ENCODE results near the gene TMCO4. TPM values are rescaled to one million over a fixed set of nuclear protein-coding genes. Genes with fewer than 3 reads are reported as not detected.

Gene TMCO4
- total and polyA plus RNA-seq, 2 of the 8 experiments (the other 6 are each of a cell fraction or from before 2014, with no cell fraction given): 3.0 to 3.1 TPM

DNA sequence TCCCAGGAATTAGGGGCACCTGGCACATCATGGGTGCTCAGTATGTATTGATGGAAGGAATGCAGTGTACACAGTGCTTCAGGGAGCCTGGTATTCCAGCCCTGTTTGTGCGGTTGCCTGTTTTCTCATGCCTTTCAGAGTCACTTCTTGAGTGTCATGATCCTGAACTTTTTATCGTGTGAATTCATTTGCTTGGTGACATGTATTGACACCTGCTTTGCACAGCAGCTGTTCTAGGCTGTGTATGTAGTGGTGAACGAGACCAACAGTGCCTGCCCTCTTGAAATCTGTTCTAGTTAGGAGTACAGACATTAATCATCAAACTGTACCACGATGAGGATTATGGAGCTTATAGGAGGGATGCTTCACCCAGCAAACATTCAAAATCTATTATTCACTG is 128.9 kb downstream of the TMCO4 start:
- WGBS, 2 experiments (ENCODE audit: extremely low coverage in 1 of 2, insufficient coverage in 1 of 2, insufficient read length in 1 of 2, insufficient replicate concordance in 2 of 2, low coverage in 1 of 2, low lambda C conversion rate in 2 of 2, missing lambda C conversion rate in 1 of 2): 87% methylated on average over 4 of the region's 4 CpGs; no CpG with 5 or more reads in 1 of the 2 experiments
- no peak overlapping the region for H3K4me2 ChIP-seq (ENCODE audit: insufficient read depth in 1 of 2, low read depth in 2 of 2, low read length in 2 of 2)

More for the DNA sequence above, 128.9 kb downstream of the TMCO4 start:
- Histone ChIP-seq H2BK12ac (ENCODE audit: low read depth, low read length) (no peak overlapping the region), H3K27ac (ENCODE audit: low read depth, low read length) (no peak overlapping the region), H3K27me3 (replicated peaks in 1 of 4; ENCODE audit: control insufficient read depth in 3 of 4, extremely low read depth in 1 of 4, insufficient read depth in 3 of 4, low read length in 3 of 4) (peaks cover 10 to 21% (median 15%) of the 10 kb centered on the region in 4 experiments), H3K9ac (replicated peaks in 1 of 4; ENCODE audit: extremely low read depth in 1 of 4, low read depth in 3 of 4, low read length in 3 of 4) (no peak overlapping the region), H3K79me2 (ENCODE audit: control insufficient read depth in 1 of 2, insufficient read depth in 2 of 2, low read length in 2 of 2) (no peaks in the 10 kb centered on the region), H3K9me3 (ENCODE audit: insufficient read depth in 2 of 2, low read depth in 1 of 2, low read length in 1 of 2) (no peaks in the 10 kb centered on the region), H2BK15ac (ENCODE audit: low read length) (no peak overlapping the region), H3K79me1 (ENCODE audit: low read depth, low read length) (no peaks in the 10 kb centered on the region), H3K4me3 (ENCODE audit: extremely low read depth in 1 of 4, insufficient read depth in 2 of 4, low read depth in 3 of 4, low read length in 4 of 4) (no peak overlapping the region), H3K36me3 (ENCODE audit: control insufficient read depth in 2 of 4, insufficient read depth in 4 of 4, low read length in 3 of 4) (no peaks in the 10 kb centered on the region), H3K23ac (ENCODE audit: insufficient read length) (no peak overlapping the region), H3K56ac (replicated peaks; ENCODE audit: insufficient read length, low read depth, low read length) (no peak overlapping the region), H3K18ac (ENCODE audit: extremely low read depth, low read length) (no peak overlapping the region), H3K4me1 (replicated peaks in 1 of 4; ENCODE audit: control insufficient read depth in 3 of 4, insufficient read depth in 4 of 4, low read length in 3 of 4) (no peaks in the 10 kb centered on the region; a peak in 2 of 7 replicates), H3K14ac (ENCODE audit: insufficient read length) (no peak overlapping the region), H4K91ac (replicated peaks; ENCODE audit: insufficient read length, low read length) (no peak overlapping the region), H4K20me1 (replicated peaks in 1 of 2; ENCODE audit: control insufficient read depth in 1 of 2, insufficient read depth in 2 of 2, low read length in 2 of 2) (peaks cover 0 to 2% of the 10 kb centered on the region in 2 experiments), H2AK5ac (ENCODE audit: low read depth, low read length) (0 out of 2 replicates have a peak overlapping the region, but pooled peaks have one; percentile 82), H4K5ac (ENCODE audit: insufficient read length, low read depth, low read length) (no peak overlapping the region), H3K4ac (replicated peaks; ENCODE audit: insufficient read length, low read depth, low read length) (no peak overlapping the region), H3K23me2 (ENCODE audit: low read depth, low read length) (peaks cover 3% of the 10 kb centered on the region; the same call in 1 of the 2 replicates), H2BK20ac (ENCODE audit: low read length) (no peak overlapping the region), H2AFZ (ENCODE audit: low read length) (no peak overlapping the region), H4K8ac (ENCODE audit: extremely low read depth, insufficient read depth, low read length) (no peak overlapping the region), H2BK120ac (replicated peaks; ENCODE audit: low read depth, low read length) (no peak overlapping the region), H2BK5ac (ENCODE audit: low read depth, low read length) (no peak overlapping the region)
- DNase-seq (ENCODE audit: low read depth in 1 of 2, low spot score in 2 of 2) (no peak), FAIRE-seq (no peak)
- ChIA-PET POLR2A (ENCODE audit: partially characterized antibody) (no interaction called here), CTCF (ENCODE audit: partially characterized antibody) (interaction anchor here (1.0 to 6.8 kb wide), 3 partner anchors 10 to 323 kb away, joined by 3 to 68 read pairs (median 9); no protein-coding TSS in a partner anchor)
- TF ChIP-seq TBP (IDR thresholded peaks at IDR 0.05; ENCODE audit: low read depth, low read length) (no peak), BACH1 (IDR thresholded peaks at IDR 0.05; ENCODE audit: low read length) (no peak), SIN3A (conservative IDR thresholded peaks at IDR 0.05 in 1 of 2, IDR thresholded peaks at IDR 0.05 in 1 of 2; ENCODE audit: low read depth in 1 of 2, low read length in 2 of 2) (no peak), TEAD4 (IDR thresholded peaks at IDR 0.05; ENCODE audit: low read depth, low read length) (no peak)

Measured in H1 (cell line).